Measurements from ENCODE around the gene SACS.
A peak's percentile ranks its signal among the peaks of the same experiment; 100 is the strongest.
"Not testable (repeated sequence)": the region's sequence is repeated elsewhere in the genome, so short reads cannot be mapped to it uniquely, and the experiment has no call there.

Gene SACS

GRCh38 chr13:23411220-23411619 lies 22.3 kb downstream of the SACS start:
- no peak for DNase-seq

- no peak for DNase-seq
Measured at GRCh38 chr13:23408026-23408425, 25.5 kb downstream of the SACS start.

- DNase-seq: not testable (repeated sequence)
Measured at GRCh38 chr13:23401156-23401555, 32.3 kb downstream of the SACS start.

GRCh38 chr13:23399347-23399746 lies 34.2 kb downstream of the SACS start:
- no peak for DNase-seq

- DNase-seq: no peak
Measured at GRCh38 chr13:23394821-23395220, 38.7 kb downstream of the SACS start.

- no peak for DNase-seq
Measured at GRCh38 chr13:23392925-23393645, 40.4 kb downstream of the SACS start.

- no peak for DNase-seq
Measured at GRCh38 chr13:23392313-23392712, 41.2 kb downstream of the SACS start.

- no peak for DNase-seq
Measured at GRCh38 chr13:23391752-23392151, 41.8 kb downstream of the SACS start.

GRCh38 chr13:23386533-23386932 lies 47.0 kb downstream of the SACS start:
- DNase-seq: peak; percentile 20

- no peak for DNase-seq
Measured at GRCh38 chr13:23385931-23386330, 47.6 kb downstream of the SACS start.

- DNase-seq: peak; percentile 30
Measured at GRCh38 chr13:23384111-23384510, 49.4 kb downstream of the SACS start.

GRCh38 chr13:23383151-23383550 lies 50.4 kb downstream of the SACS start:
- DNase-seq: no peak

GRCh38 chr13:23381866-23382265 lies 51.6 kb downstream of the SACS start:
- DNase-seq: no peak

- DNase-seq: no peak
Measured at GRCh38 chr13:23380534-23380933, 53.0 kb downstream of the SACS start.

GRCh38 chr13:23377983-23378632 lies 55.4 kb downstream of the SACS start:
- DNase-seq: peak; percentile 81

GRCh38 chr13:23377579-23377978 lies 55.9 kb downstream of the SACS start:
- no peak for DNase-seq

- peak; percentile 97 for DNase-seq
Measured at GRCh38 chr13:23375001-23375971, 58.2 kb downstream of the SACS start.

GRCh38 chr13:23372264-23372906 lies 61.1 kb downstream of the SACS start:
- DNase-seq: no peak

GRCh38 chr13:23367907-23368306 lies 65.6 kb downstream of the SACS start:
- DNase-seq: no peak

- DNase-seq: no peak
Measured at GRCh38 chr13:23365652-23366051, 67.8 kb downstream of the SACS start.

- DNase-seq: no peak
Measured at GRCh38 chr13:23359882-23360281, 73.6 kb downstream of the SACS start.

GRCh38 chr13:23357349-23357748 lies 76.2 kb downstream of the SACS start:
- DNase-seq: no peak

- no peak for DNase-seq
Measured at GRCh38 chr13:23356368-23356767, 77.1 kb downstream of the SACS start.

All from stimulated activated CD4-positive, alpha-beta T cell treated with anti-CD3 and anti-CD28 coated beads, Interleukin-15, amount 100 ng/mL, for 24 hours (primary cell).